ENCODE data around the gene DHRS7C. TPM values are rescaled to one million over a fixed set of nuclear protein-coding genes. Genes with fewer than 3 reads are reported as not detected.

Gene DHRS7C
- polyA plus RNA-seq, 1 donor from 2014 or later: not detected

DNA sequence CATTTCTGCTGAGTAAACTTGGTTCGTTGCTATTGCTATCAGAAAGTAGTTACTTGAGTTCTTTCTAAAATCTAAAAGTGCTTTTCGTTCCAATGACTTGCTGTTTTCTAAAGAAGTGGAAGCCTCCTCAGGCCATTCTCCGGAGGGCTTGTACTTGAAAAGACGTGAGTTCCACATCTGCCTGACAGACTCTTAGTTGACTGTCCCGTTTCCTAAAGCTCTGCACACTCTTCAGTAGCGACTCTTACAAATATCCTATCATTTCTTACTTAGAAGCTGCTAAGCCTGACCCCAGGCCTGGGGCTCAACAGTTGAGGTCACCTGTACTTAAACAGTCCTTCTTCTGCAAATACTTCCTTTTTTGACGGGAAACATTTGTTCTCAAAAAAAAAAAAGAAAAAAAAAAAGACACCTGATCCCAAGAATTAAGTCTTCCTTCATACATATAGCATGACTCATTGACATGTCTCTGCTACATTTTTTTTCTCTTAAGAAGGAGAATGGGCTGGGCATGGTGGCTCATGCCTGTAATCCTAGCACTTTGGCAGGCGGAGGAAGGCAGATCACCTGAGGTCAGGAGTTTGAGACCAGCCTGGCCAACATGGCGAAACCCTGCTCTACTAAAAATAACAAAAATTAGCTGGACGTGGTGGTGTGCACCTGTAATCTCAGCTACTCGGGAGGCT lies 61.5 kb downstream of the DHRS7C start:
- Histone ChIP-seq H3K36me3 (ENCODE audit: insufficient read depth, low read length) (no peaks in the 10 kb centered on the region), H3K4me3 (ENCODE audit: low read length) (no peak overlapping the region), H3K27me3 (ENCODE audit: insufficient read depth, low read depth, low read length) (no peaks in the 10 kb centered on the region), H3F3A (ENCODE audit: insufficient read depth, low read length, poor library complexity, severe bottlenecking) (no peaks in the 10 kb centered on the region), H4K20me1 (ENCODE audit: insufficient read depth) (no peaks in the 10 kb centered on the region), H3K79me2 (replicated peaks; ENCODE audit: insufficient read depth, low read length) (no peaks in the 10 kb centered on the region), H3K9me2 (ENCODE audit: insufficient read depth, low read length) (no peaks in the 10 kb centered on the region), H3K9ac (ENCODE audit: low read length) (no peak overlapping the region), H2AFZ (ENCODE audit: low read depth, low read length) (no peak overlapping the region), H3K9me3 (ENCODE audit: low read length) (no peaks in the 10 kb centered on the region), H3K27ac (ENCODE audit: low read length) (no peak overlapping the region), H3K4me2 (ENCODE audit: low read length) (no peak overlapping the region)
- no peak for TF ChIP-seq POLR2AphosphoS5 (IDR thresholded peaks at IDR 0.05)
- no peak for TF ChIP-seq MXI1 (conservative IDR thresholded peaks at IDR 0.05; ENCODE audit: poor library complexity, severe bottlenecking)
- TF ChIP-seq SMC3 (conservative IDR thresholded peaks at IDR 0.05; ENCODE audit: poor library complexity): no peak
- TF ChIP-seq REST (IDR thresholded peaks at IDR 0.05; ENCODE audit: borderline replicate concordance): no peak
- no peak for TF ChIP-seq RAD21 (conservative IDR thresholded peaks at IDR 0.05)
- TF ChIP-seq, protein P1, sequence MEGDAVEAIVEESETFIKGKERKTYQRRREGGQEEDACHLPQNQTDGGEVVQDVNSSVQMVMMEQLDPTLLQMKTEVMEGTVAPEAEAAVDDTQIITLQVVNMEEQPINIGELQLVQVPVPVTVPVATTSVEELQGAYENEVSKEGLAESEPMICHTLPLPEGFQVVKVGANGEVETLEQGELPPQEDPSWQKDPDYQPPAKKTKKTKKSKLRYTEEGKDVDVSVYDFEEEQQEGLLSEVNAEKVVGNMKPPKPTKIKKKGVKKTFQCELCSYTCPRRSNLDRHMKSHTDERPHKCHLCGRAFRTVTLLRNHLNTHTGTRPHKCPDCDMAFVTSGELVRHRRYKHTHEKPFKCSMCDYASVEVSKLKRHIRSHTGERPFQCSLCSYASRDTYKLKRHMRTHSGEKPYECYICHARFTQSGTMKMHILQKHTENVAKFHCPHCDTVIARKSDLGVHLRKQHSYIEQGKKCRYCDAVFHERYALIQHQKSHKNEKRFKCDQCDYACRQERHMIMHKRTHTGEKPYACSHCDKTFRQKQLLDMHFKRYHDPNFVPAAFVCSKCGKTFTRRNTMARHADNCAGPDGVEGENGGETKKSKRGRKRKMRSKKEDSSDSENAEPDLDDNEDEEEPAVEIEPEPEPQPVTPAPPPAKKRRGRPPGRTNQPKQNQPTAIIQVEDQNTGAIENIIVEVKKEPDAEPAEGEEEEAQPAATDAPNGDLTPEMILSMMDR (IDR thresholded peaks at IDR 0.05; ENCODE audit: poor library complexity, severe bottlenecking): no peak
- no peak for TF ChIP-seq EZH2 (IDR thresholded peaks at IDR 0.05; ENCODE audit: borderline replicate concordance, insufficient read depth, low read length, poor library complexity, severe bottlenecking)

DNA sequence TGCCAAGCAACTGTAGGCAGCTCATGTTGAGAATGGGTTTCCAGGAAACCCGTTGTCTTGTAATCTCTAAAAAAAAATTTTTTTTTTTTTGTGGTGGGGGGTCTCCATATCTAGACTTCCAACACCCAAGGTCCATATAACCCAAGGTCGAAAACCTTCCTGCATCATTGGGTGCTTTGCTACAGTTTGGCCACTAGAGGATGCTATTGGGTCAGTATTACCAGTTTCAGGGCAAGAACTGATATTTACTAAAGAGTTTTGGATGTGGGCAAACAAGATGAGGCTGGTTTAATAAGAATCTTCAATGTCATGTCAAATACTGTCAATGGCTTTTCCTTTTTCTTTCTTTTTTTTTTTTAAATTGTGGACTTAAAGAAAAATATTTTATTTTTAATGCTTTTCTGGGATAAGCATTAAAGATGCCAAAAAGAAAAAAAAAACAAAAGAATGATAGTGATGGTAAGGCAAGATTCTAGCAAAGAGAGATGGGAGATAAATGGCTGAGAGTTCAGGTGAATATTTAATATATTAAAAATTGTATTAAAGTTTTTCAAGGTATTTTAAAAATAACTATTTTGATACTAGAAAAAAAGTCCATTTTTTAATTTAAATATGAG lies 62.2 kb downstream of the DHRS7C start:
- Histone ChIP-seq H3K9ac (ENCODE audit: low read length) (no peak overlapping the region), H4K20me1 (ENCODE audit: insufficient read depth) (no peaks in the 10 kb centered on the region), H3K9me3 (ENCODE audit: low read length) (no peaks in the 10 kb centered on the region), H3K36me3 (ENCODE audit: insufficient read depth, low read length) (no peaks in the 10 kb centered on the region), H3K4me3 (ENCODE audit: low read length) (no peak overlapping the region), H3K27ac (ENCODE audit: low read length) (no peak overlapping the region), H3F3A (ENCODE audit: insufficient read depth, low read length, poor library complexity, severe bottlenecking) (no peaks in the 10 kb centered on the region), H3K9me2 (ENCODE audit: insufficient read depth, low read length) (no peaks in the 10 kb centered on the region), H2AFZ (ENCODE audit: low read depth, low read length) (no peak overlapping the region), H3K4me2 (ENCODE audit: low read length) (no peak overlapping the region), H3K79me2 (replicated peaks; ENCODE audit: insufficient read depth, low read length) (no peaks in the 10 kb centered on the region), H3K27me3 (ENCODE audit: insufficient read depth, low read depth, low read length) (no peaks in the 10 kb centered on the region)
- TF ChIP-seq, protein P1 (IDR thresholded peaks at IDR 0.05; ENCODE audit: poor library complexity, severe bottlenecking): peak; percentile 92
- TF ChIP-seq RAD21 (conservative IDR thresholded peaks at IDR 0.05) (peak; percentile 90), SMC3 (conservative IDR thresholded peaks at IDR 0.05; ENCODE audit: poor library complexity) (peak; percentile 87), POLR2AphosphoS5 (IDR thresholded peaks at IDR 0.05) (no peak)
